NCI-H146 treated with DMSO at 0.1 percent for 48 hours (cell line): Measurements from ENCODE around the gene BOD1L1.

ENCODE experiments used
- DNase-seq: peaks from one replicate; lab custom pipeline; 2025; ENCODE audit not compliant: unreplicated experiment; lab: John Stamatoyannopoulos, UW

Gene BOD1L1

GRCh38 chr4:13540446-13541175 is 86.9 kb downstream of the BOD1L1 start:
- DNase-seq, result no peak

DNA sequence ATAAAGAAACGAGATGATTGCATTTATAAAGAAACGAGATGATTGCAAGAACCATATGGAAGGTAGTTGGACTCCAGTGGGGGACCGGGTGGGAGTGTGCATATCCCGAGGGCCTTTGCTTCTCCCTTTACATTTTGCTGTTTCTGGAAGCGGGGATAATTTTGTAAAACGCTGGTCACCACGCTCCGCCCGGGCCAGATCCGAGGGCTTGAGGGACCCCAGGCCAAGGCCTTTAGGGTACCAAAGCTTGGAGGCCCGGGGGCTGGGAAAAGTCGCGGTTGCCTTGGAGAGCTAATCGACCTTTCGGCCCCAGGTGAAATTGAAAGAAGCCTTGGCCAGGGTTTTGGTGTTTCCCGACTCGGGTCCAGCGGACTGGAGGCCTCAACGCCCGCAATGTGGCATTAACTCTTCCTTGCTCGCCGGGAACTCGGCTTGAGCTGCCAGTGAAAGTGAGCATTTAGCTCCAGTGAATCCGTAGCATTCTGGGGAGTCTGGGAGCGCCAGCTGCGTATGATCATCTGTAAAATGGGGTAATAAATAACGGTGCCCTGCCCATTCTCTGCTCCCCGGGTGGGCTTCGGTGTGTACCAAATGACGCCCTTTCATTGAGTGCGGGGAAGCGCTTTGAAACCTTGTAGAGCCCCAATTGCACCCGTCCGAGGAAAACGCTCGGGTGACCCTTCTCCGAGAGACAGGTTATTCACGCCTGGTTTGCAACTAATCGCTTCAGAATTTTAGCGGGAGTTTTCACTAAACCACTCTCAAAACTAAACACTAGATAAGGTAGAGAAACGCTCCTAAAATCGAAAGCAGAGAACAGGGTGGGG is 87.7 kb downstream of the BOD1L1 start:
- no peak for DNase-seq

GRCh38 chr4:13539047-13539618 is 88.4 kb downstream of the BOD1L1 start:
- no peak for DNase-seq

GRCh38 chr4:13538427-13538973 is 89.0 kb downstream of the BOD1L1 start:
- DNase-seq, result no peak

- no peak for DNase-seq
Measured at GRCh38 chr4:13537832-13538177, 89.7 kb downstream of the BOD1L1 start.

DNA sequence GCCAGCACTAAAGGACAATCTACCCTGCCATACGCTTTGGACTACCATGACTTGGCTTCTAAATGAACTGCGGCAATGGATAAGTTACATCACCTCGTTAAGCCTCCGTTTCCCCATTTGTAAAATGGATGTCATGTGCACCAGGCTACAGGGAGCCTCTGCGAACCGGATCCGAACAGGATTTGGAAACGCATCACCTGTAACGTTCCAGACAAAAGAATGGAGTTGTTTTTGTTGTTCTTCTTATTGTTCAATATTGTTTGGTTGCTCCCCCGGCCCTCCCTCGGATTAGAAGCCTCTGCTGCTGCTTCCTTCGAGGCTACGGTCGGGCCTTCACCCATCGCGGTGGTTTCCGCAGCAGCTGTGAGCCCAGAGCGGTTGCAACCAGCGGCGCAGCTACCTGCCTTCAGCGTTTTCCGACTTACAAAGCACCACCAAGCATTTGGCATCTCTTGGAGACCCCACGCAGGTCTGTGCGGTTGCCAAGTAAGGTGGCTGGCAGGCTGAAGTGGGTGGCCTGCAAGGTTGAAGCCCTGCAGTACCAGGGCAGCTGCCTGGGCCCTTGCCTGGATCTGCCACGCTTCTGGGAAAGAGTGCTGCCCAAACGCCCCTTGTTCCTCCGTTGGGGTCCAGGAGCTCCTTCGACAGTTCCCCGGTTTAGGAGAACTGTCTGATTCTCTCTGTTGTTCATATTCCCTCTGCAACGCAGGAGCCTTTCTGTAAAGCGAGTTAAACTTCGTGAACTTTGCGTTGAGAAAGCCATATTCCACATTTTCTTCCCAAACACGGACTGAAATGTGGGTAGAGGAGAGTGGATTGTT is 90.3 kb downstream of the BOD1L1 start:
- DNase-seq, result no peak

- DNase-seq, result no peak
Measured at GRCh38 chr4:13536607-13537006, 90.9 kb downstream of the BOD1L1 start.

GRCh38 chr4:13535708-13536361 is 91.7 kb downstream of the BOD1L1 start:
- no peak for DNase-seq

- no peak for DNase-seq
Measured at GRCh38 chr4:13535118-13535517, 92.4 kb downstream of the BOD1L1 start.

- DNase-seq, result no peak
Measured at GRCh38 chr4:13534344-13535063, 93.0 kb downstream of the BOD1L1 start.

- DNase-seq, result no peak
Measured at GRCh38 chr4:13533670-13534343, 93.7 kb downstream of the BOD1L1 start.

DNA sequence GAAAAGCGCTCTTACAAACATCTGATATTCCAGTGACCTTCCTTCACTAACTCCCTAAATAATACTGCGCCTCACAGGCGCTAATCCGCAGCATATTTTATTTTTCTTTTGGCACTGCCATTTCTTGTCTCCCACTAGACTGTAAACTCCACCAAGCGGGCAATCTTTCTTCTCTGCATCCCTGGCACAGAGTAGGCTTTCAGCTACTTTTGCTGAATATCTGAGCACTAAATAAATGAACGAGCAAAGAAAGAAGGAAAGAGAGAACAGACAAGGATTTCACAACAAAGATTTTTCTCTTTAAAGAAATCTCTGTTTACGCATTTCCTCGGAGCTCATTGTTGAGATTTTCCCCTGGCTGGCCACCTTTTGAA is 95.9 kb downstream of the BOD1L1 start:
- no peak for DNase-seq

DNA sequence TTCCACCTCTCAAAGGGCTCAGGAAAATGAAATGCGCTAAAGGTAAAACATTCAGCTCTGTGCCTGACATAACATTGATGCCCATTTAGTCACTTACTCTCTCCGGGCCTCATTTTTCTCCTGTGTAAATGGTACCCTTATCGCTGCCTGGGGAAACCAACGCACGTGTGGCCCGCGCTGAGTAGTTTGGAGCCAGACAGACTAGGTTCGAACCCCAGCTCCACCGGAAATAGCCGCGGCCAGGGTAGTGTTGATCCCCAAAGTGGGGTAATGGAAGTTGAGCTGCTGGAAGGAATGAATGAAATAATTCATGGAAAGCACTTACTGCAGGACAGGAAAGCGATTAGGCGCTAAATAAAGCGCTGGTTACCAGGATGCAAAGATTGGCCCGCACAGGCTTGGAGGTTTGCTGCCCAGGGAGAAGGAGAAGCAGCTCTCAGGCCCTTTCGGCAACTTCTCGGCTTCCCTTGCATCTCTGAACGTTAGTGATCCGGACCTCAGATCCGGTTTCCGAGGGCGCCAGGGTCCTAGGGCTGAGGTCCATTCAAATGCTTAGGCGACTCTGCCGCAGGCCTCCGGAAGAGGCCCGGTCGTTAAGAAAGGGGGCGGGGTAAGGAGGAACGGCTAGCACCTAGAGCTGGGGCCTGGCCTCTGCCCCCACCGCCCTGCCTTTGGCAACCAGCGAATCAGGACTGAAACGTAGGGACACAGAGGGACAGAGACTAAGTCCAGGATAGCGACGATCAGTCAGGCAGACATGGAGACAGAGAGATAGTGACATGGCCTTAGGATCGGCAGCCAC is 96.5 kb downstream of the BOD1L1 start:
- no peak for DNase-seq

GRCh38 chr4:13529128-13529919 is 98.2 kb downstream of the BOD1L1 start:
- DNase-seq, result no peak

DNA sequence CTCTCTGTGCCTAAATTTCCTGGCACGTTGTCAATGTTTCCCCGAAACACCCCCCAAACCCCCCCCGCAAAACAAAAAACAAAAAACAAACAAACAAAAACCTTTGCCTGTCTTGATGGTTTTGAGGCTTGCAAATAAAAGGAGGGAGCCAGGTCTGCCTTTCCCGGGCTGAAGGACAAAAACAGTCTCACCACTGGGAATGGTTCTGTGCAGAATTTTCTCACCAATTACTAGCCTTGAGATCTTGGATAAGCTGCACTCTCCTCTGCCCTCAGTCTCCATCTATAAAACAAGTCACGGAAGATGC is 98.8 kb downstream of the BOD1L1 start:
- no peak for DNase-seq

- DNase-seq, result no peak
Measured at GRCh38 chr4:13527981-13528820, 99.3 kb downstream of the BOD1L1 start.
